HG03439 (cell line): Measurements from ENCODE around the gene TLR9.

Source experiments
- ATAC-seq: cut with Tn5 transposase; IDR thresholded peaks from one replicate; pipeline ENCODE4 v1.9.1; 2021; ENCODE audit warnings: mild to moderate bottlenecking, moderate library complexity; ENCODE audit not compliant: unreplicated experiment

TLR9 gene

GRCh38 chr3:52233108-52233591, 7.7 kb upstream of the TLR9 start:
- ATAC-seq, result no peak

GRCh38 chr3:52232279-52233107, 7.0 kb upstream of the TLR9 start:
- no peak for ATAC-seq

GRCh38 chr3:52231502-52232278, 6.2 kb upstream of the TLR9 start:
- ATAC-seq, result no peak

- no peak for ATAC-seq
Measured at GRCh38 chr3:52230889-52231499, 5.5 kb upstream of the TLR9 start.

- ATAC-seq, result no peak
Measured at GRCh38 chr3:52230461-52230860, 5.0 kb upstream of the TLR9 start.

- ATAC-seq, result no peak
Measured at GRCh38 chr3:52229656-52230055, 4.2 kb upstream of the TLR9 start.

- ATAC-seq, result no peak
Measured at GRCh38 chr3:52228751-52229291, 3.4 kb upstream of the TLR9 start.

- no peak for ATAC-seq
Measured at GRCh38 chr3:52228266-52228665, 2.8 kb upstream of the TLR9 start.

- ATAC-seq, result no peak
Measured at GRCh38 chr3:52227766-52228165, 2.3 kb upstream of the TLR9 start.

GRCh38 chr3:52227117-52227516, 1.7 kb upstream of the TLR9 start:
- no peak for ATAC-seq

- ATAC-seq, result peak; percentile 7
Measured at GRCh38 chr3:52226229-52226817, 878 bp upstream of the TLR9 start.

GRCh38 chr3:52223449-52224408, 1.7 kb downstream of the TLR9 start:
- no peak for ATAC-seq

GRCh38 chr3:52222319-52223221, 2.9 kb downstream of the TLR9 start:
- no peak for ATAC-seq

GRCh38 chr3:52221563-52222318, 3.7 kb downstream of the TLR9 start:
- no peak for ATAC-seq

- ATAC-seq, result no peak
Measured at GRCh38 chr3:52221141-52221562, 4.3 kb downstream of the TLR9 start.

GRCh38 chr3:52220380-52221026, 4.9 kb downstream of the TLR9 start:
- ATAC-seq, result no peak

GRCh38 chr3:52218937-52219650, 6.4 kb downstream of the TLR9 start:
- ATAC-seq, result no peak
